Natural killer cell (primary cell): Measurements from ENCODE around the gene OR3A2. TPM values are rescaled to one million over a fixed set of nuclear protein-coding genes. Genes with fewer than 3 reads are reported as not detected.
"Not testable (repeated sequence)": the region's sequence is repeated elsewhere in the genome, so short reads cannot be mapped to it uniquely, and the experiment has no call there.

ENCODE experiments used
- ATAC-seq, 3 donors: fragments of 150-1000 bp in 2 of 3; fragments of 200-7000 bp in 1 of 3; cut with Tn5 transposase; 1 replicate in 1 of 3; 2 replicates in 2 of 3; pipeline ENCODE4 v1.10.0; 2021; ENCODE audit warnings: mild to moderate bottlenecking in 2 of 3, moderate library complexity in 2 of 3
- DNase-seq, 2 donors: peaks; one replicate each; pipeline versions ENCODE4 v3.0.0 to v3.0.0-alpha.2; 2013 to 2021; ENCODE audit warnings: mixed read lengths in 1 of 2
- H3K27ac ChIP-seq: one replicate; pipeline ENCODE4 v1.5.1; 2013; ENCODE audit warnings: mild to moderate bottlenecking, low read length
- H3K27me3 ChIP-seq: one replicate; pipeline ENCODE4 v1.6.1; 2013; ENCODE audit warnings: low read length; ENCODE audit not compliant: control insufficient read depth, insufficient read depth
- H3K36me3 ChIP-seq: one replicate; pipeline ENCODE4 v1.6.1; 2013; ENCODE audit warnings: low read length; ENCODE audit not compliant: control insufficient read depth, insufficient read depth
- H3K4me1 ChIP-seq: one replicate; pipeline ENCODE4 v1.6.1; 2013; ENCODE audit warnings: low read length; ENCODE audit not compliant: control insufficient read depth, insufficient read depth
- H3K4me3 ChIP-seq: one replicate; pipeline ENCODE4 v1.5.1; 2013; ENCODE audit warnings: low read length
- H3K9me3 ChIP-seq: one replicate; pipeline ENCODE4 v1.6.1; 2013; ENCODE audit warnings: low read length; ENCODE audit not compliant: control insufficient read depth, insufficient read depth
- H3K27ac Mint-ChIP-seq, 2 donors: one replicate each; pipeline ENCODE4 v1.8.0; 2022; ENCODE audit warnings: mild to moderate bottlenecking in 2 of 2, mixed read lengths in 2 of 2, moderate library complexity in 1 of 2
- H3K27me3 Mint-ChIP-seq, 2 donors: one replicate each; pipeline ENCODE4 v1.8.0; 2022; ENCODE audit warnings: low read depth in 2 of 2, mixed read lengths in 2 of 2
- H3K36me3 Mint-ChIP-seq: one replicate; pipeline ENCODE4 v1.8.0; 2022; ENCODE audit warnings: mixed read lengths
- H3K4me1 Mint-ChIP-seq, 2 donors: one replicate each; pipeline ENCODE4 v1.8.0; 2022; ENCODE audit warnings: mixed read lengths in 2 of 2
- H3K4me3 Mint-ChIP-seq: one replicate; pipeline ENCODE4 v1.8.0; 2022; ENCODE audit warnings: mild to moderate bottlenecking, moderate library complexity, mixed read lengths
- H3K9me3 Mint-ChIP-seq, 2 donors: one replicate each; pipeline ENCODE4 v1.8.0; 2022; ENCODE audit warnings: mixed read lengths in 2 of 2
- CTCF ChIP-seq: fragments of 200-600 bp; IDR thresholded peaks from one replicate; pipeline ENCODE4 v1.8.0; 2022; ENCODE audit warnings: antibody characterized with exemption
- WGBS: methylation state at CpG from one replicate; pipeline ENCODE4 v1.1.7; 2013; ENCODE audit warnings: missing lambda C conversion rate; ENCODE audit not compliant: insufficient coverage; 5-methylcytosine and 5-hydroxymethylcytosine counted together
- intact Hi-C: fragments of 100-400 bp; cut with micrococcal nuclease; formaldehyde crosslinking; loops from one replicate; pipeline ENCODE4 v1.14.2; 2022
- total RNA-seq, 4 donors: library from RNA; stranded (reverse); fragments of 120-200 nt in 1 of 4; gene quantifications; one replicate each; pipeline versions ENCODE4 v1.2.3 to v1.2.4, GENCODE V29; 2013 to 2022

The OR3A2 gene
- total RNA-seq, 3 donors from 2014 or later (not counting 1 experiment from before 2014, with no cell fraction given): 0.80 to 1.2 TPM; not detected in 1

GRCh38 chr17:3260163-3260562 lies 125.9 kb downstream of the OR3A2 start:
- no peaks in the 10 kb centered on the region for H3K9me3 Mint-ChIP-seq
- H3K4me3 Mint-ChIP-seq: peak overlapping the region; percentile 61
- ATAC-seq: no peak
- Histone ChIP-seq H3K27me3 (no peaks in the 10 kb centered on the region), H3K27ac (no peak overlapping the region), H3K36me3 (no peaks in the 10 kb centered on the region), H3K9me3 (no peaks in the 10 kb centered on the region), H3K4me1 (no peaks in the 10 kb centered on the region), H3K4me3 (no peak overlapping the region)
- H3K27ac Mint-ChIP-seq: peak overlapping the region in 1 of 2 donors; percentile 42
- peaks cover 0 to 17% of the 10 kb centered on the region in 2 donors for H3K27me3 Mint-ChIP-seq
- no peaks in the 10 kb centered on the region for H3K36me3 Mint-ChIP-seq
- no peak for TF ChIP-seq CTCF
- no peak for DNase-seq
- 88% methylated on average over 1 of the region's 1 CpG for WGBS
- H3K4me1 Mint-ChIP-seq: peaks cover 5 to 14% of the 10 kb centered on the region in 2 donors
- intact Hi-C loops: no loop called here

GRCh38 chr17:3256575-3256974 lies 129.5 kb downstream of the OR3A2 start:
- peaks cover 5 to 14% of the 10 kb centered on the region in 2 donors for H3K4me1 Mint-ChIP-seq
- no peak overlapping the region for H3K27ac ChIP-seq
- H3K27me3 Mint-ChIP-seq: peaks cover 0 to 12% of the 10 kb centered on the region in 2 donors
- no peak overlapping the region for H3K4me3 ChIP-seq
- H3K4me1 ChIP-seq: no peaks in the 10 kb centered on the region
- WGBS: 96% methylated on average over 8 of the region's 8 CpGs
- DNase-seq (no peak), ATAC-seq (no peak)
- no peaks in the 10 kb centered on the region for H3K36me3 ChIP-seq
- H3K27me3 ChIP-seq: no peaks in the 10 kb centered on the region
- H3K9me3 ChIP-seq: no peaks in the 10 kb centered on the region
- no peaks in the 10 kb centered on the region for H3K9me3 Mint-ChIP-seq
- no peak overlapping the region for H3K4me3 Mint-ChIP-seq
- no peak for TF ChIP-seq CTCF
- no peaks in the 10 kb centered on the region for H3K36me3 Mint-ChIP-seq
- intact Hi-C loops: no loop called here
- no peak overlapping the region for H3K27ac Mint-ChIP-seq

GRCh38 chr17:3249013-3249412 lies 137.1 kb downstream of the OR3A2 start:
- H3K27me3 Mint-ChIP-seq, H3K9me3 ChIP-seq, intact Hi-C loops, H3K4me3 ChIP-seq, H3K4me1 ChIP-seq, H3K27ac Mint-ChIP-seq, DNase-seq, H3K36me3 Mint-ChIP-seq, H3K27ac ChIP-seq, H3K36me3 ChIP-seq, ATAC-seq, H3K9me3 Mint-ChIP-seq, H3K27me3 ChIP-seq, H3K4me1 Mint-ChIP-seq, H3K4me3 Mint-ChIP-seq: not testable (repeated sequence)
- 80% methylated on average over 1 of the region's 2 CpGs for WGBS

- H3K9me3 ChIP-seq, ATAC-seq, H3K9me3 Mint-ChIP-seq, H3K4me1 Mint-ChIP-seq, DNase-seq, H3K27ac ChIP-seq, H3K4me3 Mint-ChIP-seq, H3K27ac Mint-ChIP-seq, H3K4me3 ChIP-seq, H3K27me3 Mint-ChIP-seq, H3K4me1 ChIP-seq, H3K36me3 Mint-ChIP-seq, intact Hi-C loops, H3K36me3 ChIP-seq, H3K27me3 ChIP-seq: not testable (repeated sequence)
- WGBS: no CpG with 5 or more reads among the region's 1 CpG
Measured at GRCh38 chr17:3244841-3245240, 141.3 kb downstream of the OR3A2 start.

- H3K27me3 ChIP-seq, H3K9me3 ChIP-seq, H3K36me3 ChIP-seq, H3K4me1 ChIP-seq, H3K4me1 Mint-ChIP-seq, H3K4me3 ChIP-seq, DNase-seq, intact Hi-C loops, H3K27ac ChIP-seq, H3K9me3 Mint-ChIP-seq, H3K27me3 Mint-ChIP-seq, H3K36me3 Mint-ChIP-seq: not testable (repeated sequence)
- peak; percentile 42 to 88 (median 79) for ATAC-seq
- no CpG with 5 or more reads among the region's 1 CpG for WGBS
- H3K27ac Mint-ChIP-seq: peak overlapping the region in 1 of 2 donors; percentile 71
- peak overlapping the region; percentile 49 for H3K4me3 Mint-ChIP-seq
Measured at GRCh38 chr17:3241044-3241443, 145.1 kb downstream of the OR3A2 start.

GRCh38 chr17:3238685-3239084 lies 147.4 kb downstream of the OR3A2 start:
- H3K4me1 Mint-ChIP-seq, H3K4me3 ChIP-seq, H3K4me3 Mint-ChIP-seq, H3K27ac Mint-ChIP-seq, H3K27ac ChIP-seq, H3K27me3 Mint-ChIP-seq, intact Hi-C loops, H3K36me3 ChIP-seq, H3K9me3 ChIP-seq, H3K27me3 ChIP-seq, H3K4me1 ChIP-seq, H3K9me3 Mint-ChIP-seq, H3K36me3 Mint-ChIP-seq: not testable (repeated sequence)
- ATAC-seq: peak; percentile 68 to 87 (median 80)
- 0% methylated on average over 1 of the region's 2 CpGs for WGBS
- peak in 1 of 2 donors; percentile 10 for DNase-seq

GRCh38 chr17:3232300-3232699 lies 153.8 kb downstream of the OR3A2 start:
- H3K36me3 ChIP-seq, H3K9me3 Mint-ChIP-seq, H3K27ac ChIP-seq, DNase-seq, H3K4me3 ChIP-seq, intact Hi-C loops, H3K27me3 ChIP-seq, ATAC-seq, H3K4me1 Mint-ChIP-seq, H3K9me3 ChIP-seq, H3K27me3 Mint-ChIP-seq, H3K4me3 Mint-ChIP-seq, H3K27ac Mint-ChIP-seq, H3K36me3 Mint-ChIP-seq, H3K4me1 ChIP-seq: not testable (repeated sequence)
- WGBS: 91% methylated on average over 8 of the region's 8 CpGs
